T-helper 17 cell (primary cell): Measurements from ENCODE around the gene ALPP. TPM values are rescaled to one million over a fixed set of nuclear protein-coding genes. Genes with fewer than 3 reads are reported as not detected.
"Not testable (repeated sequence)": the region's sequence is repeated elsewhere in the genome, so short reads cannot be mapped to it uniquely, and the experiment has no call there.

ENCODE experiments used
- ATAC-seq: fragments of 150-1000 bp; cut with Tn5 transposase; 2 replicates; pipeline ENCODE4 v1.10.0; 2021; ENCODE audit warnings: mild to moderate bottlenecking, moderate library complexity
- DNase-seq, 3 donors: peaks; one replicate each; pipeline versions ENCODE4 v3.0.0 to v3.0.0-alpha.2; 2020 to 2021
- H3K9me3 ChIP-seq: one replicate; pipeline ENCODE4 v1.7.0; 2013; ENCODE audit warnings: low read length, mild to moderate bottlenecking; ENCODE audit not compliant: control insufficient read depth, poor library complexity, severe bottlenecking
- H3K27ac Mint-ChIP-seq: one replicate; pipeline ENCODE4 v1.8.0; 2022; ENCODE audit warnings: mild to moderate bottlenecking, moderate library complexity, mixed read lengths
- H3K27me3 Mint-ChIP-seq: one replicate; pipeline ENCODE4 v1.8.0; 2022; ENCODE audit warnings: mixed read lengths
- H3K36me3 Mint-ChIP-seq: one replicate; pipeline ENCODE4 v1.8.0; 2022; ENCODE audit warnings: low read depth, mixed read lengths
- H3K4me1 Mint-ChIP-seq: one replicate; pipeline ENCODE4 v1.8.0; 2022; ENCODE audit warnings: mild to moderate bottlenecking, mixed read lengths
- H3K4me3 Mint-ChIP-seq: one replicate; pipeline ENCODE4 v1.8.0; 2022; ENCODE audit warnings: mild to moderate bottlenecking, moderate library complexity, mixed read lengths
- total RNA-seq, 4 donors: library from RNA in 2 of 4; stranded (reverse) in 2 of 4; gene quantifications; one replicate each; pipeline ENCODE4 v1.2.3 and lab custom pipeline; 2022 to 2026

ALPP gene
- total RNA-seq, 2 donors from 2014 or later = 0.29 to 0.45 TPM

- no peak for ATAC-seq
- no peak for DNase-seq
- Mint-ChIP-seq H3K27me3 (peaks cover 8% of the 10 kb centered on the region), H3K4me1 (no peaks in the 10 kb centered on the region), H3K36me3 (no peaks in the 10 kb centered on the region), H3K4me3 (no peak overlapping the region), H3K27ac (no peak overlapping the region)
- no peaks in the 10 kb centered on the region for H3K9me3 ChIP-seq
These were observed 4.2 kb upstream of the ALPP start for GRCh38 chr2:232374356-232374755.

GRCh38 chr2:232375164-232375563 is 3.4 kb upstream of the ALPP start:
- H3K9me3 ChIP-seq = no peaks in the 10 kb centered on the region
- Mint-ChIP-seq H3K4me3 (no peak overlapping the region), H3K27ac (no peak overlapping the region), H3K36me3 (no peaks in the 10 kb centered on the region), H3K4me1 (no peaks in the 10 kb centered on the region), H3K27me3 (peaks cover 13% of the 10 kb centered on the region)
- no peak for DNase-seq
- ATAC-seq = no peak

GRCh38 chr2:232376260-232376659 is 2.3 kb upstream of the ALPP start:
- ATAC-seq (no peak), DNase-seq (no peak)
- Mint-ChIP-seq H3K36me3 (no peaks in the 10 kb centered on the region), H3K4me1 (no peaks in the 10 kb centered on the region), H3K27me3 (peaks cover 13% of the 10 kb centered on the region), H3K4me3 (no peak overlapping the region), H3K27ac (no peak overlapping the region)
- H3K9me3 ChIP-seq = no peaks in the 10 kb centered on the region

GRCh38 chr2:232376713-232377112 is 1.8 kb upstream of the ALPP start:
- Mint-ChIP-seq H3K27me3 (peaks cover 13% of the 10 kb centered on the region), H3K4me3 (no peak overlapping the region), H3K36me3 (no peaks in the 10 kb centered on the region), H3K27ac (no peak overlapping the region), H3K4me1 (no peaks in the 10 kb centered on the region)
- ATAC-seq (no peak), DNase-seq (no peak)
- H3K9me3 ChIP-seq = no peaks in the 10 kb centered on the region

- Mint-ChIP-seq H3K36me3 (no peaks in the 10 kb centered on the region), H3K27ac (no peak overlapping the region), H3K27me3 (peaks cover 19% of the 10 kb centered on the region), H3K4me3 (no peak overlapping the region), H3K4me1 (no peaks in the 10 kb centered on the region)
- ATAC-seq (no peak), DNase-seq (no peak)
- H3K9me3 ChIP-seq = no peaks in the 10 kb centered on the region
These were observed 1.2 kb upstream of the ALPP start for GRCh38 chr2:232377319-232377718.

- ATAC-seq (no peak), DNase-seq (no peak)
- no peaks in the 10 kb centered on the region for H3K9me3 ChIP-seq
- Mint-ChIP-seq H3K4me1 (no peaks in the 10 kb centered on the region), H3K4me3 (no peak overlapping the region), H3K27me3 (peaks cover 23% of the 10 kb centered on the region), H3K27ac (no peak overlapping the region), H3K36me3 (peaks cover 2% of the 10 kb centered on the region)
These were observed 463 bp upstream of the ALPP start for GRCh38 chr2:232377841-232378734.

GRCh38 chr2:232379610-232380590 is 1.3 kb downstream of the ALPP start:
- Mint-ChIP-seq H3K27me3 (peaks cover 38% of the 10 kb centered on the region), H3K4me3 (peak overlapping the region; percentile 19)
- not testable (repeated sequence) for H3K9me3 ChIP-seq, H3K27ac Mint-ChIP-seq, H3K4me1 Mint-ChIP-seq, DNase-seq, H3K36me3 Mint-ChIP-seq, ATAC-seq

- not testable (repeated sequence) for H3K4me1 Mint-ChIP-seq, H3K9me3 ChIP-seq, DNase-seq, H3K27ac Mint-ChIP-seq, H3K36me3 Mint-ChIP-seq
- Mint-ChIP-seq H3K4me3 (peak overlapping the region; percentile 19), H3K27me3 (peaks cover 52% of the 10 kb centered on the region)
- ATAC-seq = peak; percentile 61
These were observed 2.9 kb downstream of the ALPP start for GRCh38 chr2:232381204-232382031.

GRCh38 chr2:232382331-232383225 is 4.0 kb downstream of the ALPP start:
- no peaks in the 10 kb centered on the region for H3K9me3 ChIP-seq
- no peak for ATAC-seq
- peaks cover 53% of the 10 kb centered on the region for H3K27me3 Mint-ChIP-seq
- H3K4me3 Mint-ChIP-seq = peak overlapping the region; percentile 31
- H3K4me1 Mint-ChIP-seq = no peaks in the 10 kb centered on the region
- DNase-seq = no peak
- no peak overlapping the region for H3K27ac Mint-ChIP-seq
- peaks cover 3% of the 10 kb centered on the region for H3K36me3 Mint-ChIP-seq

GRCh38 chr2:232384466-232384865 is 5.9 kb downstream of the ALPP start:
- Mint-ChIP-seq H3K27ac (no peak overlapping the region), H3K27me3 (peaks cover 55% of the 10 kb centered on the region), H3K4me1 (no peaks in the 10 kb centered on the region), H3K36me3 (peaks cover 5% of the 10 kb centered on the region), H3K4me3 (no peak overlapping the region)
- H3K9me3 ChIP-seq = no peaks in the 10 kb centered on the region
- ATAC-seq (no peak), DNase-seq (no peak)

- not testable (repeated sequence) for H3K27ac Mint-ChIP-seq, H3K36me3 Mint-ChIP-seq, H3K4me1 Mint-ChIP-seq, H3K4me3 Mint-ChIP-seq, H3K9me3 ChIP-seq, ATAC-seq, DNase-seq
- peaks cover 58% of the 10 kb centered on the region for H3K27me3 Mint-ChIP-seq
These were observed 6.5 kb downstream of the ALPP start for GRCh38 chr2:232385058-232385457.
